CD14-positive monocyte (primary cell): ENCODE results near the gene KCNQ1. TPM values are rescaled to one million over a fixed set of nuclear protein-coding genes. Genes with fewer than 3 reads are reported as not detected.

Experiments
- DNase-seq, 3 donors: peaks; one replicate each; pipeline ENCODE4 v3.0.0-alpha.2; 2011 to 2022
- H2AFZ ChIP-seq: 2 replicates; pipeline ENCODE4 v1.6.0; 2012; ENCODE audit warnings: mild to moderate bottlenecking, low read depth, low read length, inconsistent platforms; ENCODE audit not compliant: insufficient read depth, poor library complexity, severe bottlenecking
- H3K27ac ChIP-seq, 2 donors: 1 replicate in 1 of 2; 2 replicates in 1 of 2; pipeline ENCODE4 v1.5.1; 2012 to 2013; ENCODE audit warnings: low read length in 2 of 2, control low read depth in 1 of 2, inconsistent platforms in 1 of 2, low read depth in 1 of 2, mild to moderate bottlenecking in 1 of 2
- H3K27me3 ChIP-seq, 2 donors: one replicate each; pipeline versions ENCODE4 v1.6.0 to v1.6.1; 2011 to 2013; ENCODE audit warnings: low read length in 2 of 2; ENCODE audit not compliant: control insufficient read depth in 2 of 2, insufficient read depth in 2 of 2
- H3K36me3 ChIP-seq, 2 donors: replicated peaks in 1 of 2; 1 replicate in 1 of 2; 2 replicates in 1 of 2; pipeline versions ENCODE4 v1.5.1 to v1.6.1; 2012 to 2013; ENCODE audit warnings: low read length in 2 of 2, control low read depth in 1 of 2, inconsistent platforms in 1 of 2, mild to moderate bottlenecking in 1 of 2; ENCODE audit not compliant: insufficient read depth in 2 of 2, control insufficient read depth in 1 of 2
- H3K4me1 ChIP-seq, 2 donors: 1 replicate in 1 of 2; 2 replicates in 1 of 2; pipeline versions ENCODE4 v1.5.1 to v1.6.1; 2012 to 2013; ENCODE audit warnings: low read length in 2 of 2, control low read depth in 1 of 2, inconsistent platforms in 1 of 2, mild to moderate bottlenecking in 1 of 2, moderate library complexity in 1 of 2; ENCODE audit not compliant: insufficient read depth in 2 of 2, control insufficient read depth in 1 of 2
- H3K4me2 ChIP-seq: replicated peaks from 2 replicates; pipeline ENCODE3; 2012; ENCODE audit warnings: low read length, moderate library complexity, mild to moderate bottlenecking; ENCODE audit not compliant: poor library complexity, severe bottlenecking; ENCODE audit errors: extremely low read depth
- H3K4me3 ChIP-seq, 3 experiments: fragments of 200-600 bp in 1 of 3; sonication (generic) in 1 of 3; replicated peaks in 1 of 3; 1 replicate in 2 of 3; 2 replicates in 1 of 3; pipeline ENCODE4 v1.5.1; 2011 to 2013; ENCODE audit warnings: low read length in 3 of 3, mild to moderate bottlenecking in 3 of 3, control low read depth in 2 of 3, low read depth in 2 of 3, inconsistent platforms in 1 of 3, moderate library complexity in 1 of 3
- H3K79me2 ChIP-seq: 2 replicates; pipeline ENCODE4 v1.6.0; 2012; ENCODE audit warnings: mild to moderate bottlenecking, control low read depth, inconsistent platforms, low read length, moderate library complexity; ENCODE audit not compliant: insufficient read depth
- H3K9ac ChIP-seq: 2 replicates; pipeline ENCODE4 v1.6.0; 2017; ENCODE audit warnings: low read length, mild to moderate bottlenecking; ENCODE audit not compliant: insufficient read depth, poor library complexity, severe bottlenecking
- H3K9me3 ChIP-seq, 2 donors: replicated peaks in 1 of 2; 1 replicate in 1 of 2; 2 replicates in 1 of 2; pipeline versions ENCODE4 v1.5.1 to v1.6.1; 2012 to 2013; ENCODE audit warnings: low read length in 2 of 2, control low read depth in 1 of 2; ENCODE audit not compliant: control insufficient read depth in 1 of 2, insufficient read depth in 1 of 2
- H4K20me1 ChIP-seq: 2 replicates; pipeline ENCODE4 v1.6.0; 2012; ENCODE audit warnings: mild to moderate bottlenecking, low read length, control low read depth, moderate library complexity; ENCODE audit not compliant: insufficient read depth
- H3K27ac Mint-ChIP-seq, 7 donors: one replicate each; pipeline ENCODE4 v1.8.0; 2020; ENCODE audit warnings: mild to moderate bottlenecking in 7 of 7, mixed read lengths in 7 of 7, moderate library complexity in 6 of 7, inconsistent platforms in 2 of 7
- H3K27me3 Mint-ChIP-seq, 3 donors: one replicate each; pipeline ENCODE4 v1.8.0; 2021 to 2022; ENCODE audit warnings: low read depth in 3 of 3, mild to moderate bottlenecking in 3 of 3, mixed read lengths in 3 of 3, moderate library complexity in 3 of 3, inconsistent platforms in 1 of 3
- H3K36me3 Mint-ChIP-seq, 2 donors: one replicate each; pipeline ENCODE4 v1.8.0; 2020; ENCODE audit warnings: mixed read lengths in 2 of 2, inconsistent platforms in 1 of 2, mild to moderate bottlenecking in 1 of 2
- H3K4me1 Mint-ChIP-seq: one replicate; pipeline ENCODE4 v1.8.0; 2020; ENCODE audit warnings: mild to moderate bottlenecking, mixed read lengths
- H3K4me3 Mint-ChIP-seq, 2 donors: one replicate each; pipeline ENCODE4 v1.8.0; 2020; ENCODE audit warnings: mild to moderate bottlenecking in 2 of 2, mixed read lengths in 2 of 2, moderate library complexity in 1 of 2
- H3K9me3 Mint-ChIP-seq, 7 donors: one replicate each; pipeline ENCODE4 v1.8.0; 2020 to 2022; ENCODE audit warnings: mixed read lengths in 7 of 7, mild to moderate bottlenecking in 6 of 7, moderate library complexity in 6 of 7, inconsistent platforms in 2 of 7
- CTCF ChIP-seq: fragments of 200-600 bp; IDR thresholded peaks from one replicate; pipeline ENCODE4 v1.8.0; 2022; ENCODE audit warnings: antibody characterized with exemption, mild to moderate bottlenecking
- WGBS: methylation state at CpG from one replicate; pipeline ENCODE4 v1.1.5; 2013; ENCODE audit warnings: missing lambda C conversion rate; ENCODE audit not compliant: insufficient coverage; 5-methylcytosine and 5-hydroxymethylcytosine counted together
- intact Hi-C, 2 donors: fragments of 100-400 bp; cut with micrococcal nuclease; formaldehyde crosslinking; loops; one replicate each; pipeline versions ENCODE4 v1.15.0 to v1.15.1; 2023
- polyA plus RNA-seq, 3 donors: library from polyadenylated mRNA; depleted of rRNA in 1 of 3; unstranded in 2 of 3; stranded (reverse) in 1 of 3; fragments of 300-500 nt in 2 of 3; fragments of >200 nt in 1 of 3; fragmentation: Illumina TruSeq in 2 of 3; gene quantifications; 1 replicate in 2 of 3; 2 replicates in 1 of 3; pipeline ENCODE4 v1.2.3, GENCODE V29; 2012 to 2021

Gene KCNQ1
- polyA plus RNA-seq, 3 donors, result 14.9 to 31.8 (median 21.6) TPM

GRCh38 chr11:2767071-2767470, 322.3 kb downstream of the KCNQ1 start:
- Mint-ChIP-seq H3K27ac (no peak overlapping the region), H3K36me3 (peaks cover 35 to 41% of the 10 kb centered on the region in 2 donors), H3K9me3 (peaks cover 0 to 6% (median 5%) of the 10 kb centered on the region in 7 donors), H3K27me3 (peaks cover 2 to 4% (median 2%) of the 10 kb centered on the region in 3 donors), H3K4me1 (no peaks in the 10 kb centered on the region), H3K4me3 (peak overlapping the region in 1 of 2 donors; percentile 11)
- H4K20me1 ChIP-seq, result peaks cover 33% of the 10 kb centered on the region
- H3K4me2 ChIP-seq, result no peak overlapping the region
- no peak overlapping the region for H3K27ac ChIP-seq
- no peaks in the 10 kb centered on the region for H3K9me3 ChIP-seq
- H3K36me3 ChIP-seq, result peaks cover 34 to 37% of the 10 kb centered on the region in 2 donors
- H2AFZ ChIP-seq, result no peak overlapping the region
- intact Hi-C loops, result no loop called here
- no peak for TF ChIP-seq CTCF
- no peaks in the 10 kb centered on the region for H3K27me3 ChIP-seq
- no peaks in the 10 kb centered on the region for H3K4me1 ChIP-seq
- H3K79me2 ChIP-seq, result no peaks in the 10 kb centered on the region
- 93% methylated on average over 4 of the region's 5 CpGs for WGBS
- DNase-seq, result no peak
- no peak overlapping the region for H3K4me3 ChIP-seq
- H3K9ac ChIP-seq, result no peak overlapping the region

- WGBS, result 70% methylated on average over 6 of the region's 8 CpGs
- no peak overlapping the region for H2AFZ ChIP-seq
- H3K4me1 ChIP-seq, result no peaks in the 10 kb centered on the region
- H3K27me3 ChIP-seq, result no peaks in the 10 kb centered on the region
- peaks cover 36 to 44% of the 10 kb centered on the region in 2 donors for H3K36me3 ChIP-seq
- H3K27ac Mint-ChIP-seq, result peak overlapping the region in 1 of 7 donors; percentile 23
- H3K79me2 ChIP-seq, result no peaks in the 10 kb centered on the region
- no peak for TF ChIP-seq CTCF
- H3K4me1 Mint-ChIP-seq, result no peaks in the 10 kb centered on the region
- peaks cover 26% of the 10 kb centered on the region for H4K20me1 ChIP-seq
- intact Hi-C loops, result no loop called here
- H3K9me3 ChIP-seq, result no peaks in the 10 kb centered on the region
- no peak overlapping the region for H3K4me3 Mint-ChIP-seq
- no peak for DNase-seq
- peaks cover 40 to 43% of the 10 kb centered on the region in 2 donors for H3K36me3 Mint-ChIP-seq
- no peak overlapping the region for H3K4me2 ChIP-seq
- H3K27ac ChIP-seq, result no peak overlapping the region
- H3K27me3 Mint-ChIP-seq, result peaks cover 0 to 6% (median 4%) of the 10 kb centered on the region in 3 donors
- H3K4me3 ChIP-seq, result no peak overlapping the region
- H3K9me3 Mint-ChIP-seq, result peaks cover 0 to 6% (median 5%) of the 10 kb centered on the region in 7 donors
- H3K9ac ChIP-seq, result no peak overlapping the region
Measured at GRCh38 chr11:2767801-2768200, 323.0 kb downstream of the KCNQ1 start.
